ENCODE data around the gene B3GNT9. TPM values are rescaled to one million over a fixed set of nuclear protein-coding genes. Genes with fewer than 3 reads are reported as not detected.
"Not testable (repeated sequence)": the region's sequence is repeated elsewhere in the genome, so short reads cannot be mapped to it uniquely, and the experiment has no call there.

Gene B3GNT9
- total RNA-seq, 1 donor from 2014 or later = 12.4 TPM

DNA sequence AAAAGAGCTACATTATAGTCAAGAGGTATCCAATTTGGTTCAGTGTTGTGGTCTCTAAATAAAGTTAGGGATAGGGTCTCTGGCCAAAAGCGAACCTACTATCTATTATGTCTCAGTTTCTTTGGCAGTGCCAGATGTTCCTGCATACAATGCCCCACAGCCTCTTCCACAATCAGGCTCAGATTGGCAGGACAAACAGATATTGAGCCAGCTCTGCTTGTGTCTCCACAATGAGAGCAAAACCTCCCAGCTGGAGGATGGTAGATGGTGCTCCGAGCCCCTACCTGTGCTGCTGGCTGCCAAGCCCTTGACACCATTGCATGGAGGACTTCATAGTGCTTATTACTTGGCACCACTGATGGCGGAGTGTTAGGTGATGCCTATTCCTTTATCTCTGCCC is 21.4 kb downstream of the B3GNT9 start:
- no peak for DNase-seq (ENCODE audit: low spot score)
- intact Hi-C loops (cut with DNase I) = no loop called here

DNA sequence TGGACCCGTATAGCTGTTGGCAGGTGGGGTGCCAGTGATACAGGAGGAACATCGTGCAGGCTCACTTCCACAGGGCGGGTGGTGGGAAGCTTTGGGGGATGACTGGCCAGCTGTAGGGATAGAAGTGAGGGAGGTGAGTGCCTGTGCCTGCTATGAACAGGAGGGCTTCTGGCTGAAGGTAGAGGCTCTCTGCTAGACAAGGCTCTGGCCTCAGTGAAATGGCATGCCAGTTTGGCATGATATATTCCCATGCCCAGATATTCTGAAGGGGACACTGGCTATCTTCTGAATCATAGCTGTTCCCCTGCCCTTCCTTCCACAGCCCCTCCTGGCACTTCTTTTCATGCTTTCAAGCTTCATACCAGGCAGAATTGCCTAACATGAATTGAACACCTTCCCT is 21.9 kb downstream of the B3GNT9 start:
- intact Hi-C loops (cut with DNase I) = no loop called here
- no peak for DNase-seq (ENCODE audit: low spot score)

DNA sequence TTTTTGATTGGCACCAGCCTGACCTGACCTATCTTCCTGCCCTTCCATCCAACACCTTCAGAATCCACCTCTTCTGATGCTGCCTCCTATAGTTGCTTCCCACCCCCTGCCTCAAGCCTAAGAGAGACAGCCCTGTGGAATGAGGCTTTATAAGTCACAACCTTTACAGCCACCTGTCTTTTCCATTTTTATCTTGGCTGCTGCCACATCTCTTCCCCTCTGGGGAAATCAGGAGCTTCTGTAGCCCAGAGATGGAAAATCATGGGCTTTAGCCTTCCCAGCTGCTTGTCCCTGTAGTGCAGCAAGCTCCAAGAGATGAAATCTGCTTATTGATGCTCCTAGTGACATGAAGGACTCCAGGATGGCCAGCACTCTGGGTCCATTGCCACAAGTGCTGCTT is 22.4 kb downstream of the B3GNT9 start:
- DNase-seq (ENCODE audit: low spot score) = no peak
- intact Hi-C loops (cut with DNase I) = no loop called here

DNA sequence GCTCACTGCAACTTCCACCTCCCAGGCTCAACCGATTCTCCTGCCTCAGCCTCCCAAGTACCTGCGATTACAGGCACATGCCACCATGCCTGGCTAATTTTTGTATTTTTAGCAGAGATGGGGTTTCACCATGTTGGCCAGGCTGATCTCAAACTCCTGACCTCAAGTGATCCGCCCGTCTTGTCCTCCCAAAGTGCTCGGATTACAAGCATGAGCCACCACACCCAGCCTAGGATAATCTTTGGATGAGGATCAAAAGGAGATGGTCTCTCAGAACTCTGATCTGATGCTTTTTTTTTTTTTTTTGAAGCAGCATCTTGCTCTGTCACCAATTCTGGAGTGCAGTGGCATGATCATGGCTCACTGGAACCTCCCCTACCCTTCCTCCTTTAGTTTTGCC is 28.0 kb downstream of the B3GNT9 start:
- DNase-seq (ENCODE audit: low spot score); intact Hi-C loops (cut with DNase I): not testable (repeated sequence)

DNA sequence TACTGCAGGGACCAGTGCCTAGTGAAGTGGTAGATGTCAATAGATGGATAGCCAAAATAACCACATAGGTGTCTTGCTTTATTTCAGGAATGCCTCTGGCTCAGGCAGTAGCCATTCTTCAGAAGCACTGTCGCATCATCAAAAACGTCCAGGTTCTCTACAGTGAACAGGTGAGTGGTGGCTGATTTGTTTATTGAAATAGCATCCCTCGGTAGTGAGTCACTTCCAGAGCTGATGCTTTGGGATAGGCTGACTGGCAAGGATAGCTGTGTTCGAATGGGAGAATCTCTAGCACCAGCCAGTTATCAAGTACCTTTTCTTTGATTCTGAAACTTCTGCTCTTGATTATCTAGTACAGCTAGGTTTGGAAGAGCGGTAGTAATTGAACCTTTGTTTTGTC is 30.8 kb downstream of the B3GNT9 start:
- no peak for DNase-seq (ENCODE audit: low spot score)
- intact Hi-C loops (cut with DNase I) = no loop called here

DNA sequence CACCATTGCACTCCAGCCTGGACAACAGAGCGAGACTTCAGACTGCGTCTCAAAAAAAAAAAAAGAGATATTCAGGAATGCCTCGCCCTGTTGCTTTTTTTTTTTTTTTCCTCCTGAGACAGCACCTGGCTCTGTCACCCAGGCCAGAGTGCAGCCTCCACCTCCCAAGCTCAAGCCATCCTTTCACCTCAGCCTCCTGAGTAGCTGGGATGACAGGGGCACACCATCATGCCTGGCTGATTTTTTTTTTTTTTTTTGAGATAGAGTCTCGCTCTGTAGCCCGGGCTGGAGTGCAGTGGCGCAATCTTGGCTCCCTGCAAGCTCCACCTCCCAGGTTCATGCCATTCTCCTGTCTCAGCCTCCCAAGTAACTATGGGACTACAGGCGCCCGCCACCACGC is 33.1 kb downstream of the B3GNT9 start:
- intact Hi-C loops (cut with DNase I) = no loop called here
- DNase-seq (ENCODE audit: low spot score) = no peak

DNA sequence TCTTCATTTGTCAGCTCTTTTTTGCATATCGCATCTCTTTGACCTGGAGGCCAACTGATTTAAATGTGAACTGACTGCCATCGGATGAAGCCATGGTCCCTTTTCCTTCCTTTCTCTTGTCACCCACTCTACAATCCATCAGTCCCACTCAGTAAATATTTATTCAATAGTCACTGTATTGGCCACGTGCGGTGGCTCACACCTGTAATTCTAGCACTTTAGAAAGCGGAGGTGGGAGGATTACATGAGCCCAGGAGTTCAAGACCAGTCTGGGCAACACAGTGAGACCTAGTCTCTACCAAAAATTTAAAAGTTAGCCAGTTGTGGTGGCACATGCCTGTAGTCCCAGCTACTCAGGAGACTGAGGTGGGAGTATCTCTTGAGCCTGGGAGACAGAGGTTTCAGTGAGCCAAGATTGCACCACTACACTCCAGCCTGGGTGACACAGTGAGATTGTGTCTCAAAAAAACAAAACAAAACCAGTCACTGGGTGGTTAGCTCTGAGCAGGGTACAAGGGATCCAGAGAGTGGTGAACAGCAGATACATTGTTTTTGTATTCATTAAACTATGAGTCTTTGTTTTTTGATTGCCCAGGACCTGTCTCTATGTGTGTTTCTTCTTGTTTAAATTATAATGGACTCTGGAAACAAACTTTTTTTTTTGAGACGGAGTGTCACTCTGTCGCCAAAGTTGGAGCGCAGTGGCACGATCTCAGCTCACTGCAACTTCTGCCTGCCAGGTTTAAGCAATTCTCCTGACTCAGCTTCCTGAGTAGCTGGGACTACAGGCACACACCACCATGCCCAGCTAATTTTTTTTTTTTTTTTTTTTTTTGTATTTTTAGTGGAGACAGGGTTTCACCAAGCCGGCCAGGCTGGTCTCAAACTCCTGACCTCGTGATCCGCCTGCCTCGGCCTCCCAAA is 34.1 kb downstream of the B3GNT9 start:
- intact Hi-C loops (cut with DNase I) = no loop called here
- DNase-seq (ENCODE audit: low spot score) = no peak

DNA sequence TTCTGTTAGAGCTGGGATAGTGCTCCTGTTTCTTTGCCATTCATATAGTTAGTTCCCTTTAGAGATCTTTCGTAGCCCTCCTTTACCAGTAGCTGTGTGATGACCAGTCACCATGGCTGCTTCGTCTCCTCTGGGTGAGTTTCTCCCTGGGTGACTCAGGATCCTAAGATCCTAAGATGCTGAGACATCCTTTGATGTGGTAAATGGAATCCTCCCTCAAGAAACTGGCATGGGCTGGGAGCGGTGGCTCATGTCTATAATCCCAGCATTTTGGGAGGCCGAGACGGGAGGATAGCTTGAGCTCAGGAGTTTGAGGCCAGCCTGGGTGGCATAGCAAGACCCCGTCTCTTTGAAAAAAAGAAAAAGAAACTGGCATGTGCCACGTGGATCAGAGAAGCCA is 35.2 kb downstream of the B3GNT9 start:
- intact Hi-C loops (cut with DNase I) = no loop called here
- no peak for DNase-seq (ENCODE audit: low spot score)

DNA sequence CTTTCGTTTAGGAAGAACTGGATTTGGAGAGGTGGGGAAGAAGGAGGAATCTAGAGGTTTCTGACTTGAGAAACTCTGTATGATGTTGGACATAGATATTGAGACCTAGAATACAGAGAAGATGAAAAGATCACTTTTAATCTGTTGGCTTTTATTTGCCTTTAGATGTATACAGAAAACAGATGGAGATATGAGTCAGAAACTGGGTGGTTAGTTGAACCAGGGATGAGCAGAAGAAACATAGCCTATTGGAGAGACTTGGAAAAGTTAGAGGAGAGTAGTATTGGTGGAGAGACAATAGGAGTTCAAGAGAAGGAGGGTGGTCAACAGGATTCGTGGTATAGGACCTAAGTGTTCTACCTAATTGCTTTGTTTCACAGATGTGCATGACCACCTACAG is 36.0 kb downstream of the B3GNT9 start:
- intact Hi-C loops (cut with DNase I) = no loop called here
- DNase-seq (ENCODE audit: low spot score) = no peak

DNA sequence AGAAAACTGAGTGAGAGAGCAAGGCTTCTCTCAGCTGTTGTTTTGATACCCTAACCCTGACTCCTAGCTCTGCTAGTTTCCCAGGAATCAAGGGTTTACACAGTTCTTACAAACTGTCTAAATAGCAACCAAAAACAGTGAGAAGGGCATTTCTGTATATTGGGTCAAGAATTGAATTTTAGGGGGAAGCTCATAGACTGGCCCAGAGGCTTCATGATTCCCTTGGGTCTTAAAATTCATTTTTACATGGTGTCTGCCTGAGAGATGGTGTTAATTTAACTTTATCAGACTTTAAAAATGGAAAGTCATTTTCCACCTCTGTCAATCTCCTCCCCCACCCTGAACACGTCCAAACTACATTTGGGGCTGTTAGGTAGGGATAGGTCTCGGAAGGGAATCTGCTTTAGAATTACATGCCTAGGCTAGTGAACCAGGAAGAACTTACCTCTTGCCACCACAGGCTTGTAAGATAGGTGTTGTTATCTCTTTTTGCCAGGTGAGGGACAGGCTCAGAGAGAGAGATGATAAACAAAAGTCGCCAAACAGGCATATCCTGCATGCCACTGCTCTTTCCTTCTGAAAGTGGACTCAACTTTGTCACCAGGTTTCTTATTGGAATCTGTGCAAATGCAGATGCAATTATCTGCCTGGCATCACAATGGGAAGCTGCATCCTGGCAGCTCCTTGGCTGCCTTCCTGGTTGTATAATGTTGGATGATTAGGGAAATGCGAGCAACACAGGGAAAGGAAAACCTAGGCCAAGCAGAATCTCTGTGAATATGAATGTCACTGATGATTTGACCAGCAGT is 38.0 kb downstream of the B3GNT9 start:
- DNase-seq (ENCODE audit: low spot score) = no peak
- intact Hi-C loops (cut with DNase I) = no loop called here

DNA sequence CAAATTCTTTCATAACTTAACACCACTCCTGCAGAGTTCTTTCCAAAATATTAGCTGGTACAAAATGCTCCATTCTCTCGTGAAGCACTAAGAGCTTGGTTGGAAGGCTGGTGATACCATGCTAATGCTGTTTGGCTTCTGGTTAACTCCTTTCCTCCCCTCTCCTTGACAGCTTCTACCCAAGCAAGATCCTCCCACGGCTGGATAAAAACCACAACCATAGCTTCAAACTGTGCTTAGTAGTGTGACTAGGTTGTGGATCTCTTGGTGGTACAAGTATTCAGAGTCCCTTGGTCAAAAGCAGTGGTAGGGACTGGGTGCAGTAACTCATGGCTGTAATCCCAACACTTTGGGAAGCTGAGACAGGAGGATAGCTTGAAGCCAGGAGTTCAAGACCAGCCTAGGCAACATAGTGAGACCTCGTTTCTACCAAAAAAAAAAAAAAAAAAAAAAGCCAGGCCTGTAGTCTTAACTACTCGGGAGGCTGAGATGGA is 38.8 kb downstream of the B3GNT9 start:
- DNase-seq (ENCODE audit: low spot score) = no peak
- intact Hi-C loops (cut with DNase I) = no loop called here

DNA sequence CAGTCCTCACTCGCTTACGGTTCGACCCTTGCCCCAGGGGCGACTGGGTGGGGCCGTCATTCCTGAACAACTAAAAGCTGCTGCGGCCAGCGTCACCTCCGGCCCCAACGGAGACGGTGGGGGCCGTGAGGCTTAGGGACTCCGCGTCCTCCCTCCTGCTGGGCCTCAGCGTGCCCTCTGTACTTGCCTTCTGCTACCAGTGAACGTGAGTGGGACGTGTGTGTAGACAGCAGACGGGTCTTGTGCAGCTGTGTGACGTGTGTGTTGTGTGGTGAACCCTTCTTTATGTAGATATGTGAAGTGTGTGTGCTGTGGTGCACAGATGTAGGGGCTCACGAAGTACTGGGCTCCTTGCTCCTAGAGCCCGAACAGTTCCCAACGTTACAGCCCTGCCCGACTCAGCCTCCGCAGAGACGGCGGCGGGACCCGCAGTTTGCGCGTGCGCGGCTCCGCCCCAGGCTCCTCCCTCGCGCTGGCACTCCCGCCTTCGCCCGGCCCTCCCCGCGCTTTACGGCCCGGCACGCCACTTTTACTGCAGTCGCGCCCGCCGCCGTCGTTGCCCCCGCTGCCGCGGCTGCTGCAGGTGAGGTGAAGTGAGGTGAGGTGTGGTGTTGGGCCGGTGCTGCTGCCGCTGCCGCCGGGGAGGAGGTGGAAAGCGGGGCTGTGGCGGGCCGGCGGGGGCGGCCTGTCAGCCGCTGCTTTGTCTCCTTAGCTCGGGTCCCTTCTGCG is 41.2 kb downstream of the B3GNT9 start, which contains the start of gene PHAF1:
Gene PHAF1, plus strand, starts transcription at position 535 of the 729 bp plus-strand sequence. CDS start 235 bp downstream, outside the sequence.
- peak; percentile 98 for DNase-seq (ENCODE audit: low spot score)
- intact Hi-C loops (cut with DNase I) = loop anchor here (5.0 kb wide), 2 partner anchors 48 to 82 kb away; partner anchors contain the start of genes CBFB, FBXL8 and TRADD

DNA sequence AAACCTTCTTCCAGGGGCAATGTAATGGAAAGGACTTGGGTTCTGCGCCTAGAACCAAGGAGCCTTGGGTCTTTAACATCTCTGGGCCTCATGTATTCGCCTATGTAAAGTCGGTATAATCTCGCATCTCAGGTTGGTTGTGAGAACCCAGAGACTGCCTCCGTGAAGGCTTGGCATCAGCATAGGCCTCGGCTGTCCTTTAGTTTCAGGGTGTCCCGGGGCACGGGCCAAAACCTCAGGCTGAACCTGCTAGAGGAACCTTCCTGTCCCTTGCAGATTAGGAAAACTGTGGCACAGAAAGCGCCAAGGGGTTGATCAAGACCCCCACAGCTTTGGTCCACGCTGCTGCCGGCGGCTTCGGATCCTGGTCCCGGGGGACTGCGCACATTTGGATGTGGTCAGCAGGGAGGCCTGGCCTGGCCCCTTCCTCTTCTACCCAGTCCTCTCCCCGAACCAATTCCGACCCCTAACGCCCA is 41.8 kb downstream of the B3GNT9 start:
- DNase-seq (ENCODE audit: low spot score) = no peak
- intact Hi-C loops (cut with DNase I) = loop anchor here (5.0 kb wide), 2 partner anchors 48 to 82 kb away; partner anchors contain the start of genes CBFB, FBXL8 and TRADD

DNA sequence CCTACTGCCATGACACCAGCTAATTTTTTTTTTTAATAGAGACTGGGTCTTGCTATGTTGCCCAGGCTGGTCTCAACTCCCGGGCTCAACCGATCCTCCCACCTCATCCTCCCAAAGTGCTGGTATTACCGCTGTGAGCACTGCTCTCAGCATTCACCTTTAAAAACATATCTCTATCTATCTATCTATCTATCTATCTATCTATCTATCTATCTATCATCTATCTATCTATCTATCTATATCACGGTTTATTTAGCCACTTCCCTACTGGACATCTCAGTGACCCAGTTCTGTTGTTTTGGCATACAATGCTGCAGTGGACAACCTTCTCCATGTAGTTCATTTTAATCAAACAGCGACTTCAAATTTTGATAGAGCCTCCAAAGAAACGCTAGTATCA is 42.3 kb downstream of the B3GNT9 start:
- intact Hi-C loops (cut with DNase I) = loop anchor here (5.0 kb wide), 2 partner anchors 49 to 81 kb away; partner anchors contain the start of genes CBFB, FBXL8 and TRADD
- DNase-seq (ENCODE audit: low spot score) = no peak

DNA sequence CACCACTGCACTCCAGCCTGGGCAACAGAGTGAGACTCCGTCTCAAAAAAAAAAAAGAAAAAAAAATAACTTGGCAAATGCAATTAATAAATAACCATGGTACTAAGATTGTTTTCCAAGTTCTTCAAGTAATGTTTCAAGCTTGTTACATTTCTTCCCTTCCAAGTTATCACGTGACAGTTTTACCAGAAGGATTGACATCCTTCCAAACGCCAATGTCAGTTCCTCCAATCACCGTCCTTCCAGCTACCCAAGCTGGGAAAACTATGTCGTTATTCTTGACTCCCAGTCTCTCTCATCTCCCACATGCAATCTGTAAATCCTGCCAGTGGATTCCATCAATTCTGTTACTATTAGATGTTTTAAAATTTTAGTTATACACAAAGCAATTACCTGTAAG is 44.9 kb downstream of the B3GNT9 start:
- intact Hi-C loops (cut with DNase I) = loop anchor here (5.0 kb wide), 2 partner anchors 51 to 79 kb away; partner anchors contain the start of genes CBFB, FBXL8 and TRADD
- DNase-seq (ENCODE audit: low spot score) = no peak

DNA sequence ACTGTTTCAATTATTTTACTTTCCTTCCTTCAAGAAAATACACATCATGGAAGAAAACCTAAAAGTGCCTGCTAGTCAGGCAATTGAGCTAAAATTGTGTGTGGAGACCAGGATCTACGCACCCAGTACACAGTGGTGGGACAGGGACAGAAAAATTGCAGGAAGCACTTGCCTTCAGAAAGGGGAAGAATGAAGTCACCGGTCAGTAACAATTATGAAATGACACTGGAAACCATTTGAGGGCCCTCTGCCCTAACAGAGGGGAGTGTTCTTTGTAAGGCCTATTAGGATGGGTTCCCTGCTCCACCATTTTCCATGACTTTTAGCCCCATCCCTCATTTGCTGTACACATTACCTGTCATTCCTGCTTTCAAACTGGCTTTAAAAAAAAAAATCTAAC is 45.6 kb downstream of the B3GNT9 start:
- no peak for DNase-seq (ENCODE audit: low spot score)
- intact Hi-C loops (cut with DNase I) = loop anchor here (5.0 kb wide), 2 partner anchors 52 to 78 kb away; partner anchors contain the start of genes CBFB, FBXL8 and TRADD

DNA sequence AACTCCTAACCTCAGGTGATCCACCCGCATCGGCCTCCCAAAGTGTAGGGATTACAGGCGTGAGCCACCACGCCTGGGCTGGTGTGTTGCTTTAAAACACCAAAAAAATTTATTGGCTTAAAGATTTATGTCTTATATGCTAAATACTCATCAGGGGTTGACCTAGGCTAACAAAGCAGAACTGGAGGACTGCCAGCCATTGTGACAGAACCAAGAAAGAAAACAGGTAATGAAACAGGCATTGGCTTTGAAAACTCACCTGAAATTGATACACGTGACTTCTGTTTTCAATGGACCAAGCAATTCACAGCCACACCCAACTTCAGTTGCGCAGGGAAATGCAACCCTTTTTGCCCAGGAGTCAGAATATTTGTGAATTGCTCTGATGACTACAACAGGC is 46.0 kb downstream of the B3GNT9 start:
- DNase-seq (ENCODE audit: low spot score) = no peak
- intact Hi-C loops (cut with DNase I) = loop anchor here (5.0 kb wide), 2 partner anchors 52 to 78 kb away; partner anchors contain the start of genes CBFB, FBXL8 and TRADD

DNA sequence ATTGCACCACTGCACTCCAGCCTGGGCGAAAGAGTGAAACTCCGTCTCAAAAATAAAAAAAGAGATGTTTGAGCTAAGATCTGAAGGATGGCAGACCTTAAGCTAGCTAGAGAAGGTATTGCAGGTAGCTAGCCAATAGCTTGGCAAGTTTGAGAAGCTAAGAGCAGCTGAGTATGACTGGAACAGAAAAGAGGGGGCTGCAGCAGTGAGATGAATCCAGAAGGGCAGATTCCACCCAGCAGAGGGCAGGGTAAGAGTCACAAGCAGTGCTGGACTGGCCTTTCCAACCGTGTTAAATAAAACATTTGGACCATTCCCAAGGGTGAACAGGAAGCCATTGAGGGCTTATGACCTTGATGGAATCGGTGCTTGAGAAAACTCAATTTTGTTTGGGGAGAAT is 46.7 kb downstream of the B3GNT9 start:
- intact Hi-C loops (cut with DNase I) = no loop called here
- DNase-seq (ENCODE audit: low spot score) = no peak
